ENCODE results near the gene SMIM44.

Gene SMIM44

GRCh38 chr19:3477506-3477905 is 5.7 kb downstream of the SMIM44 start:
- DNase-seq (ENCODE audit: low read depth), result no peak

GRCh38 chr19:3476830-3477229 is 6.4 kb downstream of the SMIM44 start:
- no peak for DNase-seq (ENCODE audit: low read depth)

- DNase-seq (ENCODE audit: low read depth), result no peak
Observed at GRCh38 chr19:3475449-3475848, 7.8 kb downstream of the SMIM44 start.

GRCh38 chr19:3474614-3475013 is 8.6 kb downstream of the SMIM44 start:
- no peak for DNase-seq (ENCODE audit: low read depth)

GRCh38 chr19:3474010-3474409 is 9.2 kb downstream of the SMIM44 start:
- no peak for DNase-seq (ENCODE audit: low read depth)

GRCh38 chr19:3471954-3472655 is 11.1 kb downstream of the SMIM44 start:
- no peak for DNase-seq (ENCODE audit: low read depth)

GRCh38 chr19:3470500-3471128 is 12.6 kb downstream of the SMIM44 start:
- no peak for DNase-seq (ENCODE audit: low read depth)

- DNase-seq (ENCODE audit: low read depth), result no peak
Observed at GRCh38 chr19:3469638-3470499, 13.4 kb downstream of the SMIM44 start.

GRCh38 chr19:3468211-3468610 is 15.0 kb downstream of the SMIM44 start:
- DNase-seq (ENCODE audit: low read depth), result no peak

GRCh38 chr19:3467437-3468198 is 15.6 kb downstream of the SMIM44 start:
- no peak for DNase-seq (ENCODE audit: low read depth)

- DNase-seq (ENCODE audit: low read depth), result no peak
Observed at GRCh38 chr19:3466635-3467034, 16.6 kb downstream of the SMIM44 start.

- no peak for DNase-seq (ENCODE audit: low read depth)
Observed at GRCh38 chr19:3465552-3465951, 17.7 kb downstream of the SMIM44 start.

GRCh38 chr19:3464587-3465235 is 18.5 kb downstream of the SMIM44 start:
- peak; percentile 34 for DNase-seq (ENCODE audit: low read depth)

GRCh38 chr19:3463714-3464586 is 19.3 kb downstream of the SMIM44 start:
- no peak for DNase-seq (ENCODE audit: low read depth)

- DNase-seq (ENCODE audit: low read depth), result no peak
Observed at GRCh38 chr19:3462991-3463713, 20.1 kb downstream of the SMIM44 start.

GRCh38 chr19:3459965-3460582 is 23.2 kb downstream of the SMIM44 start:
- no peak for DNase-seq (ENCODE audit: low read depth)

GRCh38 chr19:3459089-3459881 is 24.0 kb downstream of the SMIM44 start:
- peak; percentile 94 for DNase-seq (ENCODE audit: low read depth)

GRCh38 chr19:3458229-3459088 is 24.8 kb downstream of the SMIM44 start:
- DNase-seq (ENCODE audit: low read depth), result peak; percentile 37
